Parathyroid adenoma (tissue), 2 donors: ENCODE results near the gene NTRK3.

Source experiments
- H2AFZ ChIP-seq: fragments of 300-600 bp; sonication (generic); one replicate; pipeline ENCODE4 v1.7.0; 2017; ENCODE audit warnings: antibody characterized with exemption, mild to moderate bottlenecking
- H3K27ac ChIP-seq: fragments of 300-600 bp; sonication (generic); one replicate; pipeline ENCODE4 v1.7.0; 2017
- H3K27me3 ChIP-seq: fragments of 300-600 bp; sonication (generic); one replicate; pipeline ENCODE4 v1.7.0; 2017; ENCODE audit warnings: low read length; ENCODE audit not compliant: control insufficient read depth, insufficient read depth
- H3K36me3 ChIP-seq: fragments of 300-600 bp; sonication (generic); one replicate; pipeline ENCODE4 v1.7.0; 2017; ENCODE audit warnings: low read length; ENCODE audit not compliant: control insufficient read depth, insufficient read depth
- H3K4me1 ChIP-seq: fragments of 300-600 bp; sonication (generic); one replicate; pipeline ENCODE4 v1.7.0; 2017; ENCODE audit warnings: control low read depth
- H3K4me2 ChIP-seq: fragments of 300-600 bp; sonication (generic); one replicate; pipeline ENCODE4 v1.7.0; 2017; ENCODE audit warnings: low read length
- H3K4me3 ChIP-seq: fragments of 300-600 bp; sonication (generic); one replicate; pipeline ENCODE4 v1.7.0; 2017; ENCODE audit warnings: low read depth, low read length
- H3K79me2 ChIP-seq: fragments of 300-600 bp; sonication (generic); one replicate; pipeline ENCODE4 v1.7.0; 2017; ENCODE audit warnings: control low read depth
- H3K9ac ChIP-seq: fragments of 300-600 bp; sonication (generic); one replicate; pipeline ENCODE4 v1.7.0; 2017; ENCODE audit warnings: mild to moderate bottlenecking
- H3K9me3 ChIP-seq: fragments of 300-600 bp; sonication (generic); one replicate; pipeline ENCODE4 v1.7.0; 2017; ENCODE audit warnings: low read length; ENCODE audit not compliant: control insufficient read depth
- CTCF ChIP-seq: fragments of 300-600 bp; sonication (generic); IDR thresholded peaks from one replicate; pipeline ENCODE4 v1.7.0; 2017; ENCODE audit warnings: antibody characterized with exemption, mild to moderate bottlenecking
- donor health status: primary hyperparathyroidism.

NTRK3 gene

GRCh38 chr15:87981969-87982368 lies 274.6 kb downstream of the NTRK3 start:
- no peak overlapping the region for H2AFZ ChIP-seq
- TF ChIP-seq CTCF, result no peak
- no peaks in the 10 kb centered on the region for H3K9me3 ChIP-seq
- H3K79me2 ChIP-seq, result no peaks in the 10 kb centered on the region
- no peak overlapping the region for H3K27ac ChIP-seq
- no peaks in the 10 kb centered on the region for H3K36me3 ChIP-seq
- H3K4me2 ChIP-seq, result no peak overlapping the region
- no peak overlapping the region for H3K9ac ChIP-seq
- no peak overlapping the region for H3K4me3 ChIP-seq
- no peaks in the 10 kb centered on the region for H3K4me1 ChIP-seq
- no peaks in the 10 kb centered on the region for H3K27me3 ChIP-seq

GRCh38 chr15:87977907-87978306 lies 278.6 kb downstream of the NTRK3 start:
- Histone ChIP-seq H3K79me2 (no peaks in the 10 kb centered on the region), H3K4me3 (no peak overlapping the region), H3K4me1 (no peaks in the 10 kb centered on the region), H3K27me3 (no peaks in the 10 kb centered on the region), H3K36me3 (no peaks in the 10 kb centered on the region), H2AFZ (no peak overlapping the region), H3K27ac (no peak overlapping the region), H3K4me2 (no peak overlapping the region), H3K9ac (no peak overlapping the region), H3K9me3 (no peaks in the 10 kb centered on the region)
- no peak for TF ChIP-seq CTCF

GRCh38 chr15:87976552-87976951 lies 280.0 kb downstream of the NTRK3 start:
- Histone ChIP-seq H3K36me3 (no peaks in the 10 kb centered on the region), H3K4me1 (no peaks in the 10 kb centered on the region), H3K9ac (no peak overlapping the region), H3K27ac (no peak overlapping the region), H3K4me3 (no peak overlapping the region), H2AFZ (no peak overlapping the region), H3K9me3 (no peaks in the 10 kb centered on the region), H3K79me2 (no peaks in the 10 kb centered on the region), H3K27me3 (no peaks in the 10 kb centered on the region), H3K4me2 (no peak overlapping the region)
- no peak for TF ChIP-seq CTCF

GRCh38 chr15:87973501-87974215 lies 282.9 kb downstream of the NTRK3 start:
- H3K36me3 ChIP-seq, result no peaks in the 10 kb centered on the region
- H3K9ac ChIP-seq, result no peak overlapping the region
- H3K27ac ChIP-seq, result no peak overlapping the region
- no peaks in the 10 kb centered on the region for H3K27me3 ChIP-seq
- no peak for TF ChIP-seq CTCF
- H3K4me2 ChIP-seq, result no peak overlapping the region
- H2AFZ ChIP-seq, result no peak overlapping the region
- no peak overlapping the region for H3K4me3 ChIP-seq
- H3K79me2 ChIP-seq, result no peaks in the 10 kb centered on the region
- no peaks in the 10 kb centered on the region for H3K4me1 ChIP-seq
- H3K9me3 ChIP-seq, result no peaks in the 10 kb centered on the region

GRCh38 chr15:87971076-87971475 lies 285.5 kb downstream of the NTRK3 start:
- no peak overlapping the region for H3K4me3 ChIP-seq
- H3K36me3 ChIP-seq, result no peaks in the 10 kb centered on the region
- no peaks in the 10 kb centered on the region for H3K27me3 ChIP-seq
- no peaks in the 10 kb centered on the region for H3K9me3 ChIP-seq
- TF ChIP-seq CTCF, result no peak
- H3K4me2 ChIP-seq, result no peak overlapping the region
- H3K4me1 ChIP-seq, result no peaks in the 10 kb centered on the region
- no peaks in the 10 kb centered on the region for H3K79me2 ChIP-seq
- no peak overlapping the region for H3K9ac ChIP-seq
- no peak overlapping the region for H2AFZ ChIP-seq
- H3K27ac ChIP-seq, result no peak overlapping the region
